AG04450 (cell line): ENCODE data around the gene GNAZ. TPM values are rescaled to one million over a fixed set of nuclear protein-coding genes. Genes with fewer than 3 reads are reported as not detected.

Source experiments
- CTCF ChIA-PET: fragments of 300-600, 350-600 bp; formaldehyde crosslinking; extraction: SDS; loops from one replicate; lab custom pipeline; 2022; ENCODE audit warnings: antibody characterized with exemption, inconsistent platforms; lab: Charles Lee
- POLR2A ChIA-PET: fragments of 350-600 bp; formaldehyde crosslinking; extraction: SDS; loops from one replicate; lab custom pipeline; 2021; ENCODE audit warnings: antibody characterized with exemption, inconsistent platforms; lab: Yijun Ruan, JAX
- DNase-seq: peaks from one replicate; pipeline ENCODE4 v3.0.0-alpha.2; 2011; ENCODE audit warnings: low read depth, low spot score
- H3K27ac ChIP-seq: one replicate; pipeline ENCODE4 v1.5.1; 2012; ENCODE audit warnings: low read depth, low read length, control low read depth
- H3K27me3 ChIP-seq: one replicate; pipeline ENCODE4 v1.6.0; 2012; ENCODE audit warnings: low read length; ENCODE audit not compliant: control insufficient read depth, insufficient read depth
- H3K4me3 ChIP-seq: 2 replicates; pipeline ENCODE4 v1.5.1; 2011; ENCODE audit warnings: mild to moderate bottlenecking, low read depth, low read length, control low read depth
- H3K9me3 ChIP-seq: 2 replicates; pipeline ENCODE4 v1.5.1; 2012; ENCODE audit warnings: low read length; ENCODE audit not compliant: control insufficient read depth, insufficient read depth
- CTCF ChIP-seq: IDR thresholded peaks from 2 replicates; pipeline ENCODE4 v1.5.1; 2011; ENCODE audit warnings: low read depth, low read length, control low read depth, inconsistent platforms
- polyA plus RNA-seq: library from polyadenylated mRNA; depleted of rRNA; stranded (reverse); fragments of >200 nt; gene quantifications from 2 replicates; pipeline ENCODE4 v1.2.3, GENCODE V29; 2011

GNAZ gene
- polyA plus RNA-seq, 1 experiment: 0.25 TPM

GRCh38 chr22:23065495-23066122 lies 4.7 kb upstream of the GNAZ start:
- CTCF ChIA-PET: no interaction called here
- Histone ChIP-seq H3K9me3 (no peaks in the 10 kb centered on the region), H3K27ac (no peak overlapping the region), H3K27me3 (peaks cover 11% of the 10 kb centered on the region), H3K4me3 (no peak overlapping the region)
- POLR2A ChIA-PET: no interaction called here
- DNase-seq: no peak
- no peak for TF ChIP-seq CTCF

- no peaks in the 10 kb centered on the region for H3K9me3 ChIP-seq
- H3K27ac ChIP-seq: no peak overlapping the region
- no peak overlapping the region for H3K4me3 ChIP-seq
- H3K27me3 ChIP-seq: peaks cover 11% of the 10 kb centered on the region
- TF ChIP-seq CTCF: no peak
- ChIA-PET CTCF (no interaction called here), POLR2A (no interaction called here)
- no peak for DNase-seq
Observed at GRCh38 chr22:23066200-23067022, 3.9 kb upstream of the GNAZ start.

GRCh38 chr22:23067023-23067650 lies 3.2 kb upstream of the GNAZ start:
- peaks cover 11% of the 10 kb centered on the region for H3K27me3 ChIP-seq
- no peak for DNase-seq
- no peak overlapping the region for H3K27ac ChIP-seq
- ChIA-PET CTCF (no interaction called here), POLR2A (no interaction called here)
- no peak for TF ChIP-seq CTCF
- no peak overlapping the region for H3K4me3 ChIP-seq
- no peaks in the 10 kb centered on the region for H3K9me3 ChIP-seq

GRCh38 chr22:23067691-23068090 lies 2.6 kb upstream of the GNAZ start:
- H3K4me3 ChIP-seq: no peak overlapping the region
- no peak for DNase-seq
- POLR2A ChIA-PET: no interaction called here

More at GRCh38 chr22:23067691-23068090, 2.6 kb upstream of the GNAZ start:
- Histone ChIP-seq H3K9me3 (no peaks in the 10 kb centered on the region), H3K27ac (no peak overlapping the region), H3K27me3 (peaks cover 11% of the 10 kb centered on the region)
- CTCF ChIA-PET: no interaction called here
- TF ChIP-seq CTCF: no peak
